A673 (cell line): ENCODE results near the gene RSPH9.

Source experiments
- CTCF ChIP-seq: fragments of 300-800, 200-600 bp; sonication (generic); conservative IDR thresholded peaks from 2 replicates; pipeline ENCODE4 v1.5.1; 2017; ENCODE audit warnings: low read depth, mild to moderate bottlenecking, antibody characterized with exemption, low read length, moderate library complexity, mixed read lengths
- EZH2 ChIP-seq: fragments of 200-600 bp; sonication (generic); IDR thresholded peaks from 2 replicates; pipeline ENCODE4 v1.6.1; 2017; ENCODE audit warnings: borderline replicate concordance, low read depth, mild to moderate bottlenecking, mixed read lengths, antibody characterized with exemption, low read length; ENCODE audit not compliant: poor library complexity, severe bottlenecking

- TF ChIP-seq CTCF (no peak), EZH2 (no peak)
Observed at GRCh38 chr6:43719511-43719910, 74.7 kb downstream of the RSPH9 start.
